Nephron progenitor cell (in vitro differentiated cells): ENCODE data around the gene SORT1.

Experiments
- DNase-seq: peaks from one replicate; pipeline ENCODE4 v3.0.0; 2021
- H3K27ac Mint-ChIP-seq: 2 replicates; pipeline ENCODE4 v1.8.0; 2021; ENCODE audit warnings: mild to moderate bottlenecking, moderate library complexity, mixed read lengths
- H3K27me3 Mint-ChIP-seq: 2 replicates; pipeline ENCODE4 v1.8.0; 2021; ENCODE audit warnings: mild to moderate bottlenecking, low read depth, mixed read lengths; ENCODE audit not compliant: poor library complexity
- H3K36me3 Mint-ChIP-seq: 2 replicates; pipeline ENCODE4 v1.8.0; 2021; ENCODE audit warnings: low read depth, mixed read lengths
- H3K4me1 Mint-ChIP-seq: 2 replicates; pipeline ENCODE4 v1.8.0; 2021; ENCODE audit warnings: mixed read lengths
- H3K4me3 Mint-ChIP-seq: 2 replicates; pipeline ENCODE4 v1.8.0; 2021; ENCODE audit warnings: mild to moderate bottlenecking, moderate library complexity, mixed read lengths
- H3K9me3 Mint-ChIP-seq: 2 replicates; pipeline ENCODE4 v1.8.0; 2021; ENCODE audit warnings: mild to moderate bottlenecking, moderate library complexity, mixed read lengths
- CTCF ChIP-seq: fragments of 200-600 bp; sonication (generic); IDR thresholded peaks from 2 replicates; pipeline ENCODE4 v1.5.0; 2021; ENCODE audit warnings: antibody characterized with exemption

The SORT1 gene

GRCh38 chr1:109354929-109355328 lies 42.8 kb downstream of the SORT1 start:
- Mint-ChIP-seq H3K4me3 (peak overlapping the region; percentile 50), H3K36me3 (peaks cover 3% of the 10 kb centered on the region), H3K27me3 (no peaks in the 10 kb centered on the region), H3K4me1 (peaks cover 22% of the 10 kb centered on the region), H3K9me3 (no peaks in the 10 kb centered on the region), H3K27ac (peak overlapping the region; percentile 78)
- peak; percentile 33 for DNase-seq
- TF ChIP-seq CTCF, result no peak

- Mint-ChIP-seq H3K36me3 (peaks cover 18% of the 10 kb centered on the region), H3K9me3 (no peaks in the 10 kb centered on the region), H3K4me3 (no peak overlapping the region), H3K27ac (no peak overlapping the region), H3K4me1 (peaks cover 16% of the 10 kb centered on the region), H3K27me3 (peaks cover 4% of the 10 kb centered on the region)
- no peak for DNase-seq
- no peak for TF ChIP-seq CTCF
Observed at GRCh38 chr1:109351457-109351856, 46.3 kb downstream of the SORT1 start.

- Mint-ChIP-seq H3K27ac (no peak overlapping the region), H3K4me3 (no peak overlapping the region), H3K4me1 (peaks cover 16% of the 10 kb centered on the region), H3K36me3 (peaks cover 22% of the 10 kb centered on the region), H3K27me3 (peaks cover 7% of the 10 kb centered on the region), H3K9me3 (no peaks in the 10 kb centered on the region)
- TF ChIP-seq CTCF, result no peak
- no peak for DNase-seq
Observed at GRCh38 chr1:109350655-109351054, 47.1 kb downstream of the SORT1 start.

- no peak for TF ChIP-seq CTCF
- peaks cover 7% of the 10 kb centered on the region for H3K27me3 Mint-ChIP-seq
- DNase-seq, result no peak
Observed at GRCh38 chr1:109350182-109350581, 47.5 kb downstream of the SORT1 start.

GRCh38 chr1:109347511-109347910 lies 50.2 kb downstream of the SORT1 start:
- TF ChIP-seq CTCF, result no peak
- Mint-ChIP-seq H3K27me3 (peaks cover 7% of the 10 kb centered on the region), H3K4me3 (no peak overlapping the region), H3K36me3 (peaks cover 35% of the 10 kb centered on the region), H3K27ac (no peak overlapping the region), H3K9me3 (no peaks in the 10 kb centered on the region), H3K4me1 (no peaks in the 10 kb centered on the region)
- DNase-seq, result no peak

More at GRCh38 chr1:109350182-109350581, 47.5 kb downstream of the SORT1 start:
- Mint-ChIP-seq H3K4me1 (peaks cover 16% of the 10 kb centered on the region), H3K36me3 (peaks cover 26% of the 10 kb centered on the region), H3K9me3 (no peaks in the 10 kb centered on the region), H3K4me3 (no peak overlapping the region), H3K27ac (no peak overlapping the region)

GRCh38 chr1:109341944-109342930 lies 55.5 kb downstream of the SORT1 start:
- Mint-ChIP-seq H3K4me1 (no peaks in the 10 kb centered on the region), H3K4me3 (no peak overlapping the region), H3K27ac (no peak overlapping the region), H3K36me3 (peaks cover 53% of the 10 kb centered on the region), H3K9me3 (no peaks in the 10 kb centered on the region), H3K27me3 (peaks cover 2% of the 10 kb centered on the region)
- TF ChIP-seq CTCF, result no peak
- DNase-seq, result no peak
